NCI-H146 treated with DMSO at 0.1 percent for 48 hours (cell line): ENCODE results near the gene DAGLA.

ENCODE experiments used
- DNase-seq: peaks from one replicate; lab custom pipeline; 2025; ENCODE audit not compliant: unreplicated experiment; lab: John Stamatoyannopoulos, UW

Gene DAGLA

DNA sequence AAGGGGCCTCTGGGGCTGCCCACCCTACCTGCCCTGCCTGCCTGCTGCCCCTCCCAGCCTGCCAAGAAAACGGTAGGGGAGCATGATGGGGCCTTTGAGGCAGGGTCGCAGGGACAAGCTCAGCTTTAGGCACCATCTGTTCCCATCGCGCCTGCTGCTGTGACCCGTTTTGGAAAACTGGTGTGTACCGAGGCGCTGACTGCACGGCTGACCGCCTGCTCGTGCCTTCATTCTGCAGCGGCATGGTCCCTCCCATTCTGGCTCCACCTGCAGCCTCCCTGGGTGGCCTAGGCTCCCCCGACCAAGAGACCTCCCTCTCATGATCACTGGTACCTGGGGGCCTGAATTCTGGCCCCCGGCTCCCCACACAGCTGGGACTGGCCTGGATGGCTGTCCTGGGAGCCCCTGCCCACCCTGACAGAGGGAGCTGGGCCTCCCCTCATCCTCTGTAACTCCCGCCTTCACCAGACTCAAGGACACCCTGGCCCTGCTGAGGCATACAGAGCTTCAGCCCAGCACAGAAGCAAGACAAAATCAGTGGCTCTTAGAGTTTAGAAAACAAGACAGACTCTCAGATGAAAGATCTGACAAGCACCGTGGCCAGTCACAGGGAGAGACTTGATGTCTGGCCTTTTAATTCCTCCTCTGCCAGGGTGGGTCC, 65.7 kb downstream of the DAGLA start:
- DNase-seq, result no peak

DNA sequence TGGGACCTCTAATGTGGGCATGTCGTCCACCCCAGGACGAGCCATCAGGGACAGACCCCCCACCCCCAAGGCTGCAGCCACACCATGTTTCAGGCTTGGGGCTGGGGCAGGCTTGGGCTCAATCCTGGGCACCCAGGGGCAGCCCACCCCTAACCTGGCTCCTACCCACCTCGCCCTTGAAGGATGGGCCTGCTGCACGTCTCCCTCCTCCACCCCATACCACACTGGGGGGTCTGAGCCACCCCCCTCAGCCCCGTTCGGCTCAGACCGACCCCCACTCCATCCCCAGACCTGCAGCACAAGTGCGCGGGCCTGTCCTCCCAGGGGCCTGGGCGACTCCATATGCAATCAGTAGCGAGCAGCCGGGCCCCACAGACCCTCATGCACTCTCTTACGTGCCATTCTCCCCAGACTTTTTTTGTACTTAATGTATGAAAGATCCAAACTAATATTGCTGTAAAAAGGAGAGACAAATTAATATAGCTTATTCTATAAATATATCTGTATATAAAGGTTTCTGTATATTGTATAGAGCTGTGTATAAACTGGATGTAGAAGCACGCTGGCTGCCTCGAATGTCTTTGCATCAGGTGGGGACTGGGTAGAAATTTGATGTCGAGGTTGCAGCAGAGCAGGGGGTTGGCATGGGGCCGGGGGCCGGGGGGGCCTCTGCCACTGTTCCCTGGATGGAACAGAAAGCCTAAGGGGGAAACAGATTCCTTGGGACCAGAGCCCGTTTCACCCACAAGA, 66.4 kb downstream of the DAGLA start:
- no peak for DNase-seq

DNA sequence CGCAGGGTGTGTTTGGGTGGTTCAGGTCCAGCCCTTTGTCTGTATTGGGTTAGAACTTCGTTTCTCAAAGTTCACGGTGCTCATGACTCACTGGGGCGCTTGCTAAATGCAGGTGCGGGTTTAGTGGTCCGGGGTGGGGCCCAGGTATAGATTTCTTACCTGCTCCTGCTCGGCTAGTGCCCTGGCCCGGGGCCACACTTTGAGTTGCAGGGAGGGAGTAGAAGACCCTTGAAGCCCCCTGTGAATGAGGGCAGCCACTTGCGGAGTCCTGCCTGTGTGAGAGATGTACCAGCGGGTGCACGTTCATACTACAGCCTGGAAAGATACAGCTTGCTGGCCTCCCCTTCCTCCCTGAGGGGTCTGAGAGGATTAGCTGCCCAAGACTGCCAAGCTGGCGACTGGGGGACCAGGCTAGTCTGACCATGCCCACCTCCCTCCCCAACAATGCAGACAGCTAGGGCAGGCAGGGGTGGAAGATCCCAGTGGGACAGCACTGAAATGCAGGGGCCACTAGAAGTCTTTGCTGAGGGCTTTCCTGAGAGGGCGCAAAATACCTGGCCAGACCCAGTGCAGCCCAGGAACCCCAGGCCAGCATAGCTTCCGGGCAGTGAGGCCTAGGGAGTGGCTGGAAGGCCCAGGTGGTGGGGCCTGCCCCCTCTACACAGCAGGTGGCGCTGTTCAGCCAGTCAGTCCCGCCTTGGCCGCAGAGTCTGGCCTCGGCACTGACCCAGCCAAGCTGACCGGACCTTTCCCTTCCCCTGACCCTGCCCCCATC, 67.2 kb downstream of the DAGLA start:
- peak; percentile 39 for DNase-seq

DNA sequence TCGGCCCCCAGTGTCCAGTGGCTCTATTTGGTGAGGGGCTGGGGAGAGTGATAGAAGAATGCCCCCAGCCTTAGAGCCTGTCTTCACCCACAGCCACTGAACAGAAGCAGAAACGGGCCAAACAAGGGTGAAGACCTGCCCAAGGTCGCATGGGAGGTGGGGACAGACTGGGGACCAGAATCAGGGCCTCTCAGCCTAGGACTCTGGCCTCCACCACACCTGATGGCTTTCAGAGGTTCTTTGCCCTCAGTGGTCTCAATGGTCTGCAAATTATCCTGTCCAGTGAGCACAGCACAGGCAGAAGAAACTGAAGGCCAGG, 67.7 kb downstream of the DAGLA start:
- DNase-seq, result no peak

DNA sequence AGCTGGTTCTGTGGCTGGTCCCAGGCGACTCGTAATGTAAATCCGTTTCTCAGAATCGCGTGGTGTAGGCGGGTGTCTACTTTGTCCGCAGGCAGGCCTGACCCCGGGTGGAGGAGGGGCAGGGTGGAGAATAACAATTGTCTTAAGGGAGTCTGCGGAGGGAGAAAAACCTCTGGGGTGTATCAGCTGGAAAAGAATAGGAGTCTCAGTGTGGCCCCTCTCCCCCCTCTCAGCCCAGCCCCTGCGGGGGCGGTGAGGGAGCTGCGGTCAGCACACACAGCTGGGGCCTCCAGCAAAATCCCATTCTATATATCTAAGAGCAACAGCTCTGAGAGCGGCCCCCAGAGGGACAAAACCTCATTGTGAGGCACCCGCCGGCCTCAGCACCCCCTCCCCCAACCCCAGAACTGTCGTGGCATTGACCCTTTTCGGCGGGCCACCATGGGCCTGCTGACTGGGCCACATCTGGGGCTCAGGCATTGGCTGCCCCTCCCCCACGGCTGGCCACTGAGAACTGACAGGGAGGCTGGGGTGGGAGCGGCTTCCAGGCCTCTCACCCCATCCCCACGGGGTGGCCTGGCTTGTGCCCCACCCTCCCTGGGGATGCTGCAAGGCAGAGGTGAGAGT, 69.5 kb downstream of the DAGLA start:
- DNase-seq, result no peak

DNA sequence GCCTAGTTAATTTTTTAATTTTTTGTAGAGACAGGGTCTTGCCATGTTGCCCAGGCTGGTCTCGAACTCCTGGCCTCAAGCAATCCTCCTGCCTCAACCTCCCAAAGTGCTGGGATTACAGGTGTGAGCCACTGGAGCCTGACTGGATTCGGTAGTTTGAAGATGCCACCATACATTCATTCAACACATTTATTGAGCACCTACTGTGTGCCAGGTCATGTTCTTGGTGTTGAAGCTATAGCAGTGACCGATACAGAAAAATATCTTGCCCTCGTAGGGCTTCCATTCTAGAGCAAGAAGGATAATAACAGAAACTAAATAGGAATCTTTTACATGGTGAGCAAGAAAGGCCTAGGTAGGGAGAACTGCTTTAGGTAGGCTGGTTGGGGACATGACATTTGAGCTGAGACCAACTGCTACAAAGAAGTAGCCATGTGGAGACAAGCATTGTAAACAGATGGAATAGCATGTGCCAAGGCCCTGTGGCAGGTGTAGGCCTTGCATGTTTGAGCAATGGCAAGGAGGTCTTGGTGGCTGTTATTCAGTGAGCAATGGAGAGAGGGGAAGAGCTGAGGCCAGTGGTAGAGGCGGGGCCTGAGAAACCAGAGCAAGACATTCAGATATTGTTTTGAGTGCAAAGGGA, 70.6 kb downstream of the DAGLA start:
- DNase-seq, result no peak

DNA sequence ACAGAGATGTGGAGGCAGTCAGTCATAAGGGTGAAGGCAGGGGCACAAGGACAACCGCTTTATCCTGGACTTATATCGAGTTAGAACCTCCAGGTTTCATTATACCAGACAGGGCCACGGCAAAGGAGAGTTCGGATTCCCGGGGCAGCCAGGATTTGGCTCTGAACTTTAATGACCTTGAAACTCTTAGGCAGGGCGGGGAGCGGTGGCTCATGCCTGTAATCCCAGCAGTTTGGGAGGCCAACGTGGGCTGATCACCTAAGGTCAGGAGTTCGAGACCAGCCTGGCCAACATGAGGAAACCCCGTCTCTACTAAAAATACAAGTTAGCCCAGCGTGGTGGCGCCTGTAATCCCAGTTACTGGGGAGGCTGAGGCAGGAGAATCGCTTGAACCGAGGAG, 71.2 kb downstream of the DAGLA start:
- DNase-seq, result no peak

DNA sequence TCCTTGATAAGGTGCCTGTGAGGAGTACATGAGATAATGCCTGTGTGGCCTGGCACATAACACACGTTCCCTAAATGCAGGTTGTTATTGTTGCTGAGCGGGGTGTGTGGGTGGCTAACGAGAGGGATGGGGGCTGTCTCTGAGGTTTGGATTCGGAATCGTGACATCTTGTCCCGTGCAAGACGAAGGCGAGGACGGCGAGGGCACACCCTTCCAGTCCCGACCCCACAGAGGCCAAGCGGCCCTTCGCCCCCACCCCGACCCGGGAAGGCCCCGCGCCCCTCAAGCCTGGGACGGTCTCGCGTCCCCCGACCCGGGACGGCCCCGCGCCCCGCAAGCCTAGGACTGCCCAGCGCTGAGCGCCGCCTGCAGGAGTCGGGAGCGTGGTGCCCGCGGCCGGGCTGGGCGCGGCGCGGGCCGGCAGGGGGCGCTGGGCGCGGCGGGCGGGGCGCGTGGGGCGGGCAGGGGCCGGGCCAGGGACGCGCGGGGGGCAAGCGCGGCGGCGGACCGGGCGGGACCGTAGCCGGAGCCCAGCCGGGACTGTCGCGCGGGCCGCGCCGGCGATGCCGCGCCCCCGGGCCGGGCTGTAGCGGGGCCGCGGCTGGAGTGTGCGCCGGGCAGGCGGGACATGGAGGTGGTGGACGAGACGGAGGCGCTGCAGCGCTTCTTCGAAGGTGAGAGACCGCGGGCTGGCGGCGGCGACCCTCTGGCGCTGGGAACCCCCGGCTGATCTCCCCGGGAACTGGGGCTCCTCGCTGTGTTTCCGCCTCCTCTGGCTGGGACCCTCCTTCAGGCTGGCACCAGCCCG, 72.1 kb downstream of the DAGLA start, which contains the start of gene MYRF:
TSS of gene MYRF (plus strand) at position 520 of the 808 bp plus-strand sequence. CDS start at position 629, 109 bp downstream.
- DNase-seq, result no peak

DNA sequence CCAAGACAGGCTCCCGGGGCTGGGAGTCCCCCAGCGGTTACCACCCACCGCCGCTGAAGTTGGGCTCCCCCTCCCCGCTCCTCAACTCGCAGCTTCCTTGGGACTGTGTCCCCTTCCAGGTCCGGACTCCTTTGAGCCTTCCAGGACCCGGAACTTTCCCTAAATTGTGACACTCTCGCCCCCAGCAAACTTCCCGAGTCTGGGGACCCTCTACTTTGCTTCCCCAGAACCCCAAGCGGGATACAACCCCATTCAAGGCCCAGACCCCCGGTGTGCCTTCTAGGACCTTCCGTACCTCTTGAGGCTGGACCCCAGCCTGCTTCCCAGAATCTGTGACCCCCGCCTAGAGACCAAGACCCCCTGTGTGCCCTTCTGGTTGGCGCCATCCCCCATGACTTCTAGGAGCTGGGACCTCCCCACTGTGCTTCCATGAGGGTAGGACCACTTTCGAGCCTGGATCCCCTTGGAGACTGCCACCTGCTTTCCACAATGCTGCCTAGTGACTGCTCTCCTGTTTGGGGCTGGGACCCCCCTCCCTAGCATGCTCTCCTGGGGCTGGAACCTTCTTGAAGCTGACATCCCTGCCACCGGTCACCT, 72.8 kb downstream of the DAGLA start:
- no peak for DNase-seq

DNA sequence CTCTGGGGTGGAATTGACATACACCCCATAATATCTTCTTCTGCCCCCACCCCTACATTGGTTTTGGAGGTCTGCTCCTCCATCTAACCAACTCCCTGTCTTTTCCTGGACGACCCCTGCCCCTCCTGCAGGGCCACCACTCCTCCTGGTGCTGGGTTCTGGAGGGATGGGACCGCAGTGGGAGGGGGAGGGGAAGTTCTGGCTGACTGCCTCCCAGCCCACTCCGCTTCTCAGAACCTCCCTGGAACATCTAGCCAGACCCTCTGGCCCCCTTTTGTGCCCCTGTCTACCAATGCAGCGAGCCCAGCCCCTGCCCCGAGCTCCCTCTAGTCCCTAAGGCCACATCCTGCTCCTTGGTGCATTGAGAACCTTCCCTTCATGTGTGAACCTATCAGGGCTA, 73.5 kb downstream of the DAGLA start:
- DNase-seq, result no peak

DNA sequence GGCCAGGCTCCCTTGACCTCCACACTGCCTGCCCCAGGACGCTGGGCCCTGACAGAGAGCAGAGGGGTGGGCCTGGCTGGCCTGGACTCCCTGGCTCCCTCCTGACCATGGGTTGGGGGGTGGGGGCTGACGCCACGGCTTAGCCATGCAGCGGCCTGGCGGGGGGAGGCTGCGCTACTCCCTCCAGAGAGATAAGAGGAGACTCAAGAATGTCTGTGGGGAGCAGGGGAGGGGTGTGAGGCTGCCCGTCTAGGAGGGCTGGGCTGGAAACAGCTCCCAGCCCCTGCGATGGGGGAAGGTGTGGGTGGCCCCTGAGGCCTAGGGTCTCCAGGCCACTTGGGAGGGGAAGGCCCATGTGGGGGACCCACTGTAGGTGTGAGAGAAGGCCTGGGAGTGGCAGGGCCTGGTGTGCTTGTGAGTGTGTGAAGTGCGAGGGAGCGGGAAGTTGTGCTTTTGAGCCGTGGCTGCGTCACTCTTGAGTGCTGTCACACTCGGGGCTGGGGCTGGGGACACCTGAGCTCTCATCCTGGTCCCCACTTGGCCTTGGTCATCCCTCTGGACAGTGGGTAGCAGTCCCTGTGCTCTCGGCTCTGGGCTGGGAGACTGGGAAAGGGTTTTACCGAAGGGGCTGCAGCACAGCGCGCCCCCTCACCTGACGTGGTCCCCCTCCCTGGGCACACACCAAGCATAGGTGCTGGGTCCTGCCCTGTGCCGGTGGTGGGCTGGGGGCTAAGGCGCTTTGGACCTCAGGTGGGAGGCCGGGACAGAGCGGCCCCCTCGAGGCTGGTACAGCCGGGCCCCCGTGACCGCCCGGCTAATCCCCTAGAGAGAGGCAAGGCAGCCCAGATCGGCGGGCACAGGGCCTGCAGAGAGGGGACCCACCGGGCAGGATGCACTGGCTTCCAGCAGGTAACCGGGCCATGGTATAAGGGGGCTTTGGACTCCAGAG, 74.6 kb downstream of the DAGLA start:
- DNase-seq, result no peak

DNA sequence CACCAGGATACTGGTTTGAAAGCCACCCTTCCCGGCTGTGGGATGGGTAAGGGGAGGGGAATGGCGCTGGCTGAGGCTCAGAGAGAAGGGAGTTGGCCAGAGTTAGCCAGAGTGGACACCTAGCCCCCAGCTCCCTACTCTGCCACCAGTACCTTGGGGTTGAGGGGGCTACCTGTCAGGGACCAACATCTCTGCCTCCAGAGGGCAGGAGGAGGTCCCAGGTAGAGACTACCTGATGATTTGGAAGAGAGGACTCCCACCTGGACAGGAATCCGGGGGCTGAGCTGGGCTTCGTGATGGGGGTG, 75.9 kb downstream of the DAGLA start:
- no peak for DNase-seq

DNA sequence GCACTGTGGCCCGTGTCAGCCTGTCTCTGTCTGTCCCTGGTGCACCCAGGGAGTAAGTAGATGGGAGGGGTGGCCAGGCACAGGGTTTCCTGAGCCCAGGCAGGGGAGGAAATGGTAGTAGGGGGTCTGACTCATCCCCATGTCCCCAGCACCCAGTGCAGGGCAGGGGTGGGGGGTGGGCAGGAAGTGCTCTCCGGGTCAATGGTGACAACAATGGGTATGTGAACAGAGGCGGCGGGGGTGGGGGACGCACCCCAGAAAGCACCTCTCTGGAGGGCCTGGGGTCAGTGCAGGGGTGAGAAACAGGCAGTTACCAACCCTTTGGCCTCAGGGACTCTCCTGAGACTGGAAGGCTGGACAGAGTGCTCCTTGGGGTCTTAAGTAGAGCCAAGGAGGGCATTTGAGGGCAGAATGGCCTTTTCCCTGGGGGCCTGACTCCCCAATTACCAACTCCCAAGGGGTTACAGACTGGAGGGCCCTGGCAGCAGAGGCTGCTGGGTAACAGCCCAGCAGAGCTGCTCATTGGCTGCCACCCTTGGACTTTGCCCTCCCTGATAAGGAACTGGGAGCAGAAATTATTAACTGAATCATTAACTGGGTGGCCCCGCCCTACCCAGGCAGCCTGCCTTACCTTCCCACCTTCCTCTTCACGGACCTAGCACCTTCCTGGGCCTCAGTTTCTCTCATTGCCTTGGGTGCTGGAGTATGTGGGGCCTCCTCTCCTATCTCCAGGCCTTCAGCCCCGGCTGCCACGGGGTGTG, 76.4 kb downstream of the DAGLA start:
- no peak for DNase-seq

DNA sequence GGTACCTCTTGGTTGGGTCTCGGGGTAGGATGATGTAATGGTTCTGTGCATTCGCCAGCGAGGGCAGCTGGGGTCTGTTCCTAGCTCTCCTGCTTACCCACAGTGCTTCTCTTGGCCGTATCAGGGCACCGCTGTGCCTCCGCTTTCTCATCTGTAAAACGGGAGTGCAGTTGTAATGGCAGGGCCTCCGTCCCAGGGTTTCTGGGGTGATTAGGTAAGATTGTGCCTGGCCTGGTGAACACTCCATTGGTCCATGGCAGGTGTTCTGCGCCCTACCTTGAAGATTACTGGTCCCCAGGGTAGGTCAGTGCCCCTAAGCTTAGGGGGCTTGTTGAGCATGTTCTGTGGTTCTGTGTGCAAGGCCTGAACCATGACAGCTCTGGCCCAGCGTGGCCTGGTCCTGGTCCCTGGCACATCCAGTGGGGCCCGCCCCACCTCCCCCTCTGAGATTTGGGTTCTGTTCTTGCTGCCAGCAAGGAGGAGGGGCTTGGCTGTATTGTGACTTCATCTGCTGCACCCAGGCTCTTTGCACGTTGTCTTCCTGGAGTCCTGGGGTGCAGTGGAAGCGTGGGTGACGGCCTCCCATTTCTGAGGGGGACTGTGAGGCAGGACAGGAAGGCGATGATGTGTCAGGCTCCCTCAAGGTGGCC, 77.1 kb downstream of the DAGLA start:
- DNase-seq, result no peak

DNA sequence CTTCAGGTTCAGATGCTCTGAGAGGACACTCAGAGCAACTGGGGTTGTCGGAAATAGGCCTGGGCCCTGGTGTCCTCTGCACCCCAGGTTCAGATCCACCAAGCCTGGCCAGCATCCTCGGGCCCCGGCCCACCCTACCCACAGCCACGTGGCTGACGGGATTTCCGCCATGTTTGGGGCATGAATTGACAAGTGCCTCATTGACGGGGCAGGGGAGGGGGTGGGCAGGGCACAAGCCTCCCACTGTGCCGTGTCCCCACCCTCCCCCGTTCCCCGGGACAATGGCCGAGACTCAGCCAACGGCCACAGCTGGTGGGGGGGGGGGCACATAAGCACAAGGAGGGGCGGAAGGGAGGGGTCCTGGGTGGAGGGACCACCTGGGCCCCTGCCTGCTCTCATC, 80.8 kb downstream of the DAGLA start:
- no peak for DNase-seq

DNA sequence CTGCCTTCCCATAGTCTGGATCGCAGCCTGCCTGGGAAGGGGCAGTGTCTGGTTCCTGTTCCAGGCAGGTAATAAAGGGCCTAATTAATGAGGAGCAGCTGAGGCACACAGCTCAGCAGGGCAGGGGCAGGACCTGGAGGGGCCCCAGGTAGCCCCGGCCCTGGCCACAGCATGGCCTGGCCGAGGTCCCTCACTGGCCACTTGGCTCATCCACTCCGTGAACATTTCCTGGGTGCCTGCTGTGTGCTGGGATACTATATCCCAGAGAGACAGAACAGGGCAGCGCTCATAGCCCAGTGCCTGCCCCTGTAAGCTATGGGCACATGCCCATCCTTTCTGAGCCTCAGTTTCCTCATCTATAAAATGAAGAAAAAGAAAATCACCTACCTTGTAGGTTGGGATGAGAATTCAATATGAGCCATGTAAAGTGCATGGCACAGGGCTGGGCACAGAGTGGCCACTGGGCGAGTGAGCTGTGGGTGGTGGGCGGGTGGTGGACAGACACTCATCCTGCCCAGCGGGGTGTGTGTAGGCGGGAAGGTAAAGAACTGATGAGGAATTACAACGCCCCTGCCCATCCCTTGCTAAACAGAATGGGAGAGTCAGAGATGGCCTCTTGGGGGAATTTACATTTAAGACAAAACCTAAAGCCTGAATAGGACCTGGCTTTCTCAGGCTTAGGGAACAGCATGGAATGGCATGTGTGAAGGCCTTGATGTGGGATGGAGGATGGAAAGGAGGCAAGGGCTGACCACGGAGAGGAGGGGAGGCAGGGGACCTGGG, 81.4 kb downstream of the DAGLA start:
- DNase-seq, result no peak

DNA sequence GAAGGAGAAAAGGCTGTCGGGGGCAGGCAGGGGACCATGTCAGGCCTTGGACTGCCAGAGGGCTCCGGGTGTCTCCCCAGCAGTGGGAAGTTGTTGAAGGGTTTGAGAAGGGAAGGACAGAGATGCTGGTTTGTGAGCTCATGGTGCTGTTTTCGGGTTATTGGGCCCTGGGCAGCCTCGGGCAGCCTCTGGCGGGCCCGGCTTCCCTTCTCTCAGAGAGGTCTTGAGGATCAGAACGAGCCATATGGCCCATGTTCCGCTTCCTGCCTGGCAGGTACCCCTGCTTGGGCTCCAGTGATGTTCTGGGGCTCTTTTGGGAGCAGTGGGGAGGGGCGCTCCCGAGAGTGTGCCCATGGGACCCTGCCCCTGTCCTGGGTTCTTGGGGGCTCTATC, 82.0 kb downstream of the DAGLA start:
- DNase-seq, result no peak
